CD8-positive, alpha-beta memory T cell (primary cell): ENCODE measurements around the gene DEFB128. TPM values are rescaled to one million over a fixed set of nuclear protein-coding genes. Genes with fewer than 3 reads are reported as not detected.

Experiments
- CTCF ChIA-PET: fragments of 350-600 bp; sonication (Branson Sonifier 250); formaldehyde crosslinking; loops from one replicate; lab custom pipeline; 2021; ENCODE audit warnings: antibody characterized with exemption; lab: Charles Lee
- POLR2A ChIA-PET: fragments of 350-600 bp; sonication (Branson Sonifier 250); formaldehyde crosslinking; loops from one replicate; lab custom pipeline; 2021; ENCODE audit warnings: antibody characterized with exemption; lab: Charles Lee
- DNase-seq, 5 donors: peaks; one replicate each; pipeline versions ENCODE4 v3.0.0 to v3.0.0-alpha.2; 2020 to 2022; ENCODE audit warnings: mixed read lengths in 1 of 5
- H3K27ac ChIP-seq: one replicate; pipeline ENCODE4 v1.7.0; 2013; ENCODE audit warnings: low read depth, mild to moderate bottlenecking, low read length, moderate library complexity
- H3K27me3 ChIP-seq: 2 replicates; pipeline ENCODE4 v1.7.0; 2013; ENCODE audit warnings: low read length, mild to moderate bottlenecking; ENCODE audit not compliant: insufficient read depth, poor library complexity, severe bottlenecking
- H3K36me3 ChIP-seq: 2 replicates; pipeline ENCODE4 v1.7.0; 2013; ENCODE audit warnings: mild to moderate bottlenecking, low read length, moderate library complexity; ENCODE audit not compliant: insufficient read depth
- H3K4me1 ChIP-seq: 2 replicates; pipeline ENCODE4 v1.7.0; 2013; ENCODE audit warnings: mild to moderate bottlenecking, low read length, moderate library complexity; ENCODE audit not compliant: insufficient read depth
- H3K4me3 ChIP-seq: 2 replicates; pipeline ENCODE4 v1.7.0; 2013; ENCODE audit warnings: mild to moderate bottlenecking, low read length
- H3K9me3 ChIP-seq: 2 replicates; pipeline ENCODE4 v1.7.0; 2013; ENCODE audit warnings: mild to moderate bottlenecking, low read length
- H3K27ac Mint-ChIP-seq, 8 donors: one replicate each; pipeline ENCODE4 v1.8.0; 2020 to 2021; ENCODE audit warnings: mixed read lengths in 8 of 8, mild to moderate bottlenecking in 6 of 8, inconsistent platforms in 3 of 8, moderate library complexity in 3 of 8
- H3K27me3 Mint-ChIP-seq, 2 donors: one replicate each; pipeline ENCODE4 v1.8.0; 2020 to 2021; ENCODE audit warnings: mixed read lengths in 2 of 2, mild to moderate bottlenecking in 1 of 2, moderate library complexity in 1 of 2
- H3K36me3 Mint-ChIP-seq, 3 donors: one replicate each; pipeline ENCODE4 v1.8.0; 2020 to 2021; ENCODE audit warnings: mixed read lengths in 3 of 3, inconsistent platforms in 1 of 3, mild to moderate bottlenecking in 1 of 3
- H3K4me1 Mint-ChIP-seq, 3 donors: one replicate each; pipeline ENCODE4 v1.8.0; 2020 to 2021; ENCODE audit warnings: mixed read lengths in 3 of 3, inconsistent platforms in 1 of 3, mild to moderate bottlenecking in 1 of 3
- H3K4me3 Mint-ChIP-seq, 7 donors: one replicate each; pipeline ENCODE4 v1.8.0; 2020 to 2021; ENCODE audit warnings: mixed read lengths in 7 of 7, mild to moderate bottlenecking in 6 of 7, moderate library complexity in 4 of 7, inconsistent platforms in 2 of 7
- H3K9me3 Mint-ChIP-seq, 5 donors: one replicate each; pipeline ENCODE4 v1.8.0; 2020 to 2022; ENCODE audit warnings: mixed read lengths in 5 of 5, mild to moderate bottlenecking in 3 of 5, moderate library complexity in 2 of 5, inconsistent platforms in 1 of 5
- polyA plus RNA-seq: library from polyadenylated mRNA; unstranded; fragments of 300-500 nt; fragmentation: Illumina TruSeq; gene quantifications from one replicate; pipeline ENCODE4 v1.2.3, GENCODE V29; 2021
- total RNA-seq, 2 experiments: library from RNA; stranded (reverse); gene quantifications; one replicate each; pipeline ENCODE4 v1.2.3, GENCODE V29; 2021

Gene DEFB128
- total and polyA plus RNA-seq, 3 experiments from 2014 or later, result not detected

- no peak for DNase-seq
- ChIA-PET POLR2A (no interaction called here), CTCF (no interaction called here)
- no peaks in the 10 kb centered on the region for H3K9me3 ChIP-seq
- H3K4me1 ChIP-seq, result no peaks in the 10 kb centered on the region
- peaks cover 16 to 59% of the 10 kb centered on the region in 2 donors for H3K27me3 Mint-ChIP-seq
- H3K36me3 ChIP-seq, result no peaks in the 10 kb centered on the region
- H3K27ac Mint-ChIP-seq, result no peak within 1 kb of the TSS
- H3K27ac ChIP-seq, result no peak within 1 kb of the TSS
- no peak within 1 kb of the TSS for H3K4me3 ChIP-seq
- H3K9me3 Mint-ChIP-seq, result peaks cover 0 to 8% (median 3%) of the 10 kb centered on the region in 5 donors
- no peaks in the 10 kb centered on the region for H3K27me3 ChIP-seq
- H3K4me1 Mint-ChIP-seq, result no peaks in the 10 kb centered on the region
- no peak within 1 kb of the TSS for H3K4me3 Mint-ChIP-seq
- H3K36me3 Mint-ChIP-seq, result no peaks in the 10 kb centered on the region
Observed at GRCh38 chr20:142290-142689, 47.2 kb downstream of the DEFB128 start, which contains the start of gene DEFB126. Gene DEFB126 (plus strand): TSS chr20:142590. CDS start chr20:142629, 39 bp downstream.

Other genes starting within 250 kb of the DEFB128 start
- gene DEFB125, start 102.0 kb downstream of the DEFB128 start, total RNA-seq, result not detected
- not detected for gene DEFB125, start 102.0 kb downstream of the DEFB128 start, polyA plus RNA-seq
- gene DEFB126, start 47.1 kb downstream of the DEFB128 start, total RNA-seq, result not detected
- not detected for gene DEFB126, start 47.1 kb downstream of the DEFB128 start, polyA plus RNA-seq
- not detected for gene DEFB127, start 32.3 kb downstream of the DEFB128 start, total RNA-seq
- gene DEFB127, start 32.3 kb downstream of the DEFB128 start, polyA plus RNA-seq, result not detected
- not detected for gene DEFB129, start 37.5 kb upstream of the DEFB128 start, total RNA-seq
- not detected for gene DEFB129, start 37.5 kb upstream of the DEFB128 start, polyA plus RNA-seq
- not detected for gene DEFB132, start 68.0 kb upstream of the DEFB128 start, total RNA-seq
- not detected for gene DEFB132, start 68.0 kb upstream of the DEFB128 start, polyA plus RNA-seq
- 1 to 10 TPM; 3.7 to 4.3 TPM for gene C20orf96, start 101.0 kb upstream of the DEFB128 start, total RNA-seq
- 0.46 TPM for gene C20orf96, start 101.0 kb upstream of the DEFB128 start, polyA plus RNA-seq
- 10 to 100 TPM; 25.3 to 25.4 TPM for gene ZCCHC3, start 107.9 kb upstream of the DEFB128 start, total RNA-seq
- gene ZCCHC3, start 107.9 kb upstream of the DEFB128 start, polyA plus RNA-seq, result 14.1 TPM
- gene SOX12, start 135.8 kb upstream of the DEFB128 start, total RNA-seq, result 1 to 10 TPM; 4.7 to 5.1 TPM
- gene SOX12, start 135.8 kb upstream of the DEFB128 start, polyA plus RNA-seq, result 0.64 TPM
- 1 to 10 TPM; 7.6 to 9.5 TPM for gene NRSN2, start 157.4 kb upstream of the DEFB128 start, total RNA-seq
- gene NRSN2, start 157.4 kb upstream of the DEFB128 start, polyA plus RNA-seq, result 1.0 TPM
- gene TRIB3, start 191.0 kb upstream of the DEFB128 start, total RNA-seq, result 10 to 100 TPM; 24.6 to 28.7 TPM
- 12.0 TPM for gene TRIB3, start 191.0 kb upstream of the DEFB128 start, polyA plus RNA-seq
- 10 to 100 TPM; 83.7 to 90.5 TPM for gene RBCK1, start 218.6 kb upstream of the DEFB128 start, total RNA-seq
- gene RBCK1, start 218.6 kb upstream of the DEFB128 start, polyA plus RNA-seq, result 95.7 TPM